Dermis microvascular lymphatic vessel endothelial cell (primary cell): ENCODE measurements around the gene CRELD2. TPM values are rescaled to one million over a fixed set of nuclear protein-coding genes. Genes with fewer than 3 reads are reported as not detected.

Experiments used
- DNase-seq, 2 donors: peaks; one replicate each; pipeline versions ENCODE4 v3.0.0 to v3.0.0-alpha.2; 2010; ENCODE audit warnings: low read depth in 2 of 2
- total RNA-seq: library from RNA; depleted of rRNA; stranded (reverse); fragments of >200 nt; gene quantifications from 2 replicates; pipeline ENCODE4 v1.2.1, GENCODE V29; 2014

Gene CRELD2
- total RNA-seq, 1 donor from 2014 or later: 47.5 TPM

- no peak for DNase-seq
Observed at GRCh38 chr22:49911881-49912625, 6.4 kb upstream of the CRELD2 start.

DNA sequence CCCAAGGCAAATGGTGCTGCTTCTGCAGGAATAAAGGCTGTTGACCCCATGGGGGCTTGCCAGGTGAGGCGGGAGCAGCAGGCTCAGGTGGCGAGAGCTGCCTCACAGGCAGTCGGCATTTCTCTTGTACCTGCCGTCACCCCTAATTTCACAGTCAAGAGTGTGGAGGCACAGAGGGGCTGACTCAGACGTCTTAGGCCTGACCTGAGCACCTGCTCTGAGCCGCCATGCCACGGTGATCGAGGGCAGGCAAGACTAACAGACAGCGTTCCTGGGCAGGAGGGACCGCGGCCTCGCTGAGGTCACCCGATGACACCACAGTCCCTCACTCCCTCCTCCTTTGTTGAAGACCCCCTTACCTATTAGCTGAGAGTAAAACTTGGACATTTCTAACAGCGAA, 5.4 kb upstream of the CRELD2 start:
- DNase-seq: no peak

GRCh38 chr22:49913446-49913845, 5.0 kb upstream of the CRELD2 start:
- no peak for DNase-seq

GRCh38 chr22:49914256-49914655, 4.2 kb upstream of the CRELD2 start:
- no peak for DNase-seq

- DNase-seq: no peak
Observed at GRCh38 chr22:49915610-49916009, 2.8 kb upstream of the CRELD2 start.

- DNase-seq: no peak
Observed at GRCh38 chr22:49916831-49917230, 1.6 kb upstream of the CRELD2 start.

DNA sequence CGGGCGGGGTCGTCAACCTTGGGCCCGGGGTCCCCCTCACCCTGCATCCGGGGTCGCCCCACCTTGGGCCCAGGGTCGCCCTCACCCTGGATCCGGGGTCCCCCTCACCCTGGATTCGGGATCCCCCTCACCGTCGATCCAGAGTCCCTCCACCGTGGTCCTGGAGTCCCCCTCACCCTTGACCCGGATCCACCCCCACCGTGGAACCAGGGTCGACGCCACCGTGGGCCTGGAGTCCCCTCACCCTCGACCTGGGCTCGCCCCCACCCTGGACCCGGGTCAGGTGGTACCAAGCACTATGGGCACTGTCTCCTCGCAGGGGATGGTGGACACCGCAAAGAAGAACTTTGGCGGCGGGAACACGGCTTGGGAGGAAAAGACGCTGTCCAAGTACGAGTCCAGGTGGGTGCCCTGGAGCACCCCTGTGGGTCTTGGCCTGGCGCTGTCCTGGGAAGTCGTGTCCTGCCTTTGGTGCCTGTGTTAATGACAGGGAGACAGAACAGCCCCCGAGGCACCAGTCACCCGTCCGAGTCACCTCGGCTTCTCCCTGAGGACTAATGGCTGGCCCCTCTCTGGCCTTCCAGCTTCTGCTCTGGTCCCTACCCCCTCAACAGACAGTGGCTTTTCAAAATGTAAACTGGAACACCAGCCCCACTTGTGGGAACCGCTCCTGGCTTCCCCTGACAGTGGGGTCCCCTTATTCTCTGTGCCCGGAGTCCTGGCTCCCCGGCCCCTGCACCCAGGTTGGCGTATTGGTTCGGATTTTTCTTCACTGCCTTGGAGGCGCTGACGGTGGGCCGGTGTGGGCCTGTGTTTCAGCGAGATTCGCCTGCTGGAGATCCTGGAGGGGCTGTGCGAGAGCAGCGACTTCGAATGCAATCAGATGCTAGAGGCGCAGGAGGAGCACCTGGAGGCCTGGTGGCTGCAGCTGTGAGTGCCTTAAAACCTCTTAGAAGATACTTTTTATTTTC, 762 bp downstream of the CRELD2 start:
- DNase-seq: peak in 1 of 2 donors; percentile 20

GRCh38 chr22:49920859-49921258, 2.4 kb downstream of the CRELD2 start:
- no peak for DNase-seq

- no peak for DNase-seq
Observed at GRCh38 chr22:49921508-49922278, 3.3 kb downstream of the CRELD2 start.

DNA sequence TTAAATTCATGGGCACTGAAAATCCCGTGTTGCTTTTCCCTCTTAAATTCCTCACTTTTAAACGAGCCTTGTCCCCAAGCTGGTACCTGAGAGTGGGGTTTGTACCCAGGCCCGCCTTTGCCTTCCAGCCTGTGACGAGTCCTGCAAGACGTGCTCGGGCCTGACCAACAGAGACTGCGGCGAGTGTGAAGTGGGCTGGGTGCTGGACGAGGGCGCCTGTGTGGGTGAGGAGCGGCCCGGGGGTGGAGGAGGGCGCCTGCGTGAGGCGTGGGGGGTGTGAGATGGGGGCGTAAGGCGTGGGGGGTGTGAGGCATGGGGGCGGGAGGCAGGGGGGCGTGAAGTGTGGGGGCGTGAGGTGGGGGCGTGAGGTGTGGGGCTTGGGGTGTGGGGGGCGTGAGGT, 4.0 kb downstream of the CRELD2 start:
- no peak for DNase-seq

- DNase-seq: no peak
Observed at GRCh38 chr22:49922926-49923325, 4.5 kb downstream of the CRELD2 start.

DNA sequence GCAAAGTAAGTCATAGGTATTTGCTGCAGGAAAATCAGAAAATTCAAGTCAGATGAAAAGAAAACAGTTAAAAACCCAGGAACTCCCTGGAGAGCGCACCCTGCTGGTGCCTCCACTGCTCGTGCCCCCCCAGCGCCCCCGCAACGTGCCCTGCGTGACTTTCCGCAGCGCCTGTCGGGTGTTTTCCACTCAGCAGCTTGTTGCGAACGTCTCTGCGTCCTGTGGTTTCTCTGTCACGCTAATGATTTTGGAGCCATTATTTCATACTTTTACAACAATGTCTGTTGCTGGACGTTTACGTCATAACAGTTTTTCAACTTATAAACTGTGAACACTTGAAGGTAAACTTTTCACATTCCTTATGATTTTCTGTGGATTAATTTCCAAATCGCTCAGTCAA, 5.0 kb downstream of the CRELD2 start:
- no peak for DNase-seq

GRCh38 chr22:49924113-49924833, 5.8 kb downstream of the CRELD2 start:
- no peak for DNase-seq

GRCh38 chr22:49925525-49926128, 7.2 kb downstream of the CRELD2 start:
- DNase-seq: no peak

- DNase-seq: no peak
Observed at GRCh38 chr22:49926916-49927315, 8.5 kb downstream of the CRELD2 start.

GRCh38 chr22:49927483-49928184, 9.2 kb downstream of the CRELD2 start:
- no peak for DNase-seq

DNA sequence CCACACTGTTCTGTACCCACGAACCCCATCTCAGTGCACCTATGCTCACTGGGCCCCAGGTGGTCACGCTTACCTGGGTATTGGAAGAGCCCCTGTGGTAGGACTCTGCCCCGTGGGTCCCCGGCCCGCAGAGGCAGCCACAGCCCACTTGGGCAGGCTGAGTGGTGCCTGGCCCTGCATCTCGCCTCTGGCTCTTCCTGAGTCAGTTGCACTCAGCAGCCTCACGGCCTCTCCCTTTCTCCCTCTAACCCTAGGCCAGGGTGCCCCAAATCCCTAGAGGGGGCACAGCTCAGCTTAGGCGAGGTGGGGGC, 9.7 kb downstream of the CRELD2 start:
- DNase-seq: no peak

DNA sequence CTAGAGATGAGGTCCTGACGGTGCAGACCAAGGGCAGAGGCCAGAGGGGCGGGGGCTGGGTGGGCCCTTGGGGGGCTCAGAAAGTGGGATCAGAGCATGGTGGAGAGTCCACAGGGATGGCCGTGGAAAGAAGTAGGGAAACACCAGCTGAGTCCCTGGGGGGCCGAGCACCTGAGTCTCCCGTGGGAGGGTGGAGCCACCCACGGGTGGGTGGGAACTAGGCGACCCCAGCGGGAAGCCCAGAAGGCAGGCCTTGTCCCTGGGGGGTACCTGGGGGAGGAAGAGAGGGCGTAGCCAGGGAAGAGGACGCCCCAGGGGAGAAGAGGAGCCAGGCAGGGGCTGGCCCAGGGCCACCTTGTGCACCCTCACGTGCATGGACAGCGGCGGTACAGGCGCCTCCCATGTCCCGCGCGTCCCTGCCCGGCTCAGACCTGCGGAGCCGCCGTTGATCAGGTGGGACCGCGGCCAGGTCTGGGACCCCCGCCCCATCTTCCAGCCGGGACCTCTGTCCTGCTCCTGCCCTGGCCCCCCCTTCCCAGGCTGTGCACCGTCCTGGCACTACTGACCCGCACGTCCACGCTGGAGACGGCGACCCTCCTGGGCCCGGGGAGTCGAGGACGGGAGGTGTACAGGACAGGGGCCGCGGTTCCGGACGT, 10.2 kb downstream of the CRELD2 start:
- DNase-seq: no peak

DNA sequence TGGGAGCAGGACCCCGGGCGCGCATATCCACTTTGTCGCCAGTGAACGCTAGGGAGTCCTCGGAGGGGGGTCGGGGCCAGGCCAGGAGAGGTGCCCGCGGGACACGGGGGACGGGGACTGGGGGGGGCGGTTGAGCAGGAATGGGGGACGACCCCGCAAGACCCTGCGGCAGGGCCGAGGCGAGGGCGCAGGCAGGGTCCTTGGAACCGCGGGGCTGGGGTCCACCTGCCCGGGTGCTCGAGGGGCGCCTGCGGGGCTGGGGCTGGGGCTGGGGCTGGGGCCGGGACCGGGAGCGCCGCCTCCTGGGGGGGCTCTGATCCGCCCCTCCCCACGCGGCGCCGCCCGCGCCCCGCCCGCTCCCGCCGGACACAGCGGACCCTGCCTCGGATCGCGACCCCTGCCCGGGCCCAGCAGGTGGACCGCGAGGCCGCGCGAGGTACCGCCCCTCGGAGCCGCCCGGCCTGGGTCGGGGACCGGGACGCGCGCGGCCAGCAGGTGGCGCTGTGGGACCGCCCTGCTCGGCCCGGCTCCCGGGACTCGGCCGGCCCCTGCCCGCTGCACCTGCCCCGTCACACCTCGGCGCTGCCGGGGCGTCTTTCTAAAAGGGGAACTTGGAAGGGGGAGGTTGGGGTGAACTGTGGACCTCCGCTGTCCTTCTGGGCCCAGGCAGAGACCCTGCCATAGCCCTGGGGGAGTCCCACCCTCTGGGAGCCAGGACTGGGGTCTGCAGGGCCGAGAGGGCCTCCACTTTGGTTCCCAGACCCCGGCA, 11.0 kb downstream of the CRELD2 start:
- DNase-seq: peak in 1 of 2 donors; percentile 48
